ENCODE data around the gene DGAT2.

DGAT2 gene

DNA sequence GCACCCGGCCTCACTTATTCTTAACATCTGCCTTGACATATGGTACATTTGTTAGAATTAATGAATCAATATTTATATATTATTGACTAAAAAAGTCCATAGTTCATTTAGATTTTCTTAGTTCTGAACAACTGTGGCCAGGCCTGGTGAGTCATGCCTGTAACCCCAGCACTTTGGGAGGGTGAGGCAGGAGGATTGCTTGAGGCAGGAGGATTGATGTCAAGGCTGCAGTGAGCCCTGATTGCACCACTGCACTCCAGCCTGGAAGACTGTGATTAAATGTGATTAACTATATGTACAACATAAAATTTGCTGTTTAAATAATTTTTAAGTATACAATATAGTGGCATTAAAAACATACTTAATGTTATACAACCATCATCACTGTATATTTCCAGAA is 52.1 kb downstream of the DGAT2 start:
- Histone ChIP-seq H4K20me1 (ENCODE audit: low read depth, low read length) (no peaks in the 10 kb centered on the region), H3K27me3 (ENCODE audit: low read length) (no peaks in the 10 kb centered on the region), H3K36me3 (ENCODE audit: low read length) (0 out of 2 replicates have a peak, but pooled peaks cover 4% of the 10 kb centered on the region), H2AFZ (ENCODE audit: low read depth, low read length, severe bottlenecking) (no peak overlapping the region), H3K9ac (ENCODE audit: low read length) (no peak overlapping the region), H3K4me2 (ENCODE audit: low read depth, low read length, poor library complexity, severe bottlenecking) (no peak overlapping the region), H3F3A (ENCODE audit: insufficient read depth) (peaks cover 40% of the 10 kb centered on the region), H3K9me2 (replicated peaks; ENCODE audit: insufficient read depth, low read length) (no peaks in the 10 kb centered on the region), H3K4me3 (ENCODE audit: insufficient read depth, low read length, poor library complexity, severe bottlenecking) (no peak overlapping the region), H3K9me3 (ENCODE audit: insufficient read depth, low read length) (no peaks in the 10 kb centered on the region), H3K79me2 (ENCODE audit: insufficient read depth, low read length) (peaks cover 93% of the 10 kb centered on the region), H3K27ac (ENCODE audit: low read depth, low read length) (peak overlapping the region; percentile 97)
- TF ChIP-seq EZH2phosphoT487 (conservative IDR thresholded peaks at IDR 0.05; ENCODE audit: low read length) (no peak), CTCF (IDR thresholded peaks at IDR 0.05; ENCODE audit: insufficient read depth, low read length, poor library complexity, severe bottlenecking) (no peak)

- Histone ChIP-seq H3K36me3 (ENCODE audit: low read length) (0 out of 2 replicates have a peak, but pooled peaks cover 4% of the 10 kb centered on the region), H2AFZ (ENCODE audit: low read depth, low read length, severe bottlenecking) (no peak overlapping the region), H3K4me3 (ENCODE audit: insufficient read depth, low read length, poor library complexity, severe bottlenecking) (no peak overlapping the region), H3F3A (ENCODE audit: insufficient read depth) (peaks cover 36% of the 10 kb centered on the region), H3K27me3 (ENCODE audit: low read length) (no peaks in the 10 kb centered on the region), H3K4me2 (ENCODE audit: low read depth, low read length, poor library complexity, severe bottlenecking) (no peak overlapping the region), H3K9ac (ENCODE audit: low read length) (no peak overlapping the region), H3K79me2 (ENCODE audit: insufficient read depth, low read length) (peaks cover 93% of the 10 kb centered on the region), H3K9me2 (replicated peaks; ENCODE audit: insufficient read depth, low read length) (no peaks in the 10 kb centered on the region), H3K27ac (ENCODE audit: low read depth, low read length) (peak overlapping the region; percentile 97), H3K9me3 (ENCODE audit: insufficient read depth, low read length) (no peaks in the 10 kb centered on the region), H4K20me1 (ENCODE audit: low read depth, low read length) (no peaks in the 10 kb centered on the region)
- TF ChIP-seq CTCF (IDR thresholded peaks at IDR 0.05; ENCODE audit: insufficient read depth, low read length, poor library complexity, severe bottlenecking) = no peak
- TF ChIP-seq EZH2phosphoT487 (conservative IDR thresholded peaks at IDR 0.05; ENCODE audit: low read length) = no peak
Observed at GRCh38 chr11:75821202-75821601, 52.6 kb downstream of the DGAT2 start.

- H3K27ac ChIP-seq (ENCODE audit: low read depth, low read length) = peak overlapping the region; percentile 97
- H4K20me1 ChIP-seq (ENCODE audit: low read depth, low read length) = no peaks in the 10 kb centered on the region
- no peaks in the 10 kb centered on the region for H3K27me3 ChIP-seq (ENCODE audit: low read length)
- H3K4me2 ChIP-seq (ENCODE audit: low read depth, low read length, poor library complexity, severe bottlenecking) = peak overlapping the region; percentile 91
- TF ChIP-seq EZH2phosphoT487 (conservative IDR thresholded peaks at IDR 0.05; ENCODE audit: low read length) (no peak), CTCF (IDR thresholded peaks at IDR 0.05; ENCODE audit: insufficient read depth, low read length, poor library complexity, severe bottlenecking) (no peak)
- H3F3A ChIP-seq (ENCODE audit: insufficient read depth) = peaks cover 36% of the 10 kb centered on the region
- 0 out of 2 replicates have a peak, but pooled peaks cover 4% of the 10 kb centered on the region for H3K36me3 ChIP-seq (ENCODE audit: low read length)
- H3K9me3 ChIP-seq (ENCODE audit: insufficient read depth, low read length) = no peaks in the 10 kb centered on the region
- no peak overlapping the region for H2AFZ ChIP-seq (ENCODE audit: low read depth, low read length, severe bottlenecking)
- no peak overlapping the region for H3K9ac ChIP-seq (ENCODE audit: low read length)
- no peaks in the 10 kb centered on the region for H3K9me2 ChIP-seq (replicated peaks; ENCODE audit: insufficient read depth, low read length)
- peaks cover 93% of the 10 kb centered on the region for H3K79me2 ChIP-seq (ENCODE audit: insufficient read depth, low read length)
- no peak overlapping the region for H3K4me3 ChIP-seq (ENCODE audit: insufficient read depth, low read length, poor library complexity, severe bottlenecking)
Observed at GRCh38 chr11:75822541-75822940, 54.0 kb downstream of the DGAT2 start.

All from SU-DHL-6 (cell line).